ENCODE results near the gene RNF144A. TPM values are rescaled to one million over a fixed set of nuclear protein-coding genes. Genes with fewer than 3 reads are reported as not detected.

The RNF144A gene
- total RNA-seq, 1 donor from 2014 or later, result 23.5 TPM

- DNase-seq (ENCODE audit: low read depth), result no peak
- Histone ChIP-seq H3K4me3 (ENCODE audit: low read depth, low read length) (no peak overlapping the region), H3K36me3 (ENCODE audit: control insufficient read depth, insufficient read depth, low read length) (no peaks in the 10 kb centered on the region), H3K27me3 (ENCODE audit: control insufficient read depth, insufficient read depth, low read length) (no peaks in the 10 kb centered on the region)
- TF ChIP-seq CTCF (IDR thresholded peaks at IDR 0.05; ENCODE audit: insufficient read depth, low read length, poor library complexity, severe bottlenecking), result no peak
These were observed 110.2 kb downstream of the RNF144A start for GRCh38 chr2:7027411-7027810.

- no peaks in the 10 kb centered on the region for H3K27me3 ChIP-seq (ENCODE audit: control insufficient read depth, insufficient read depth, low read length)
- no peak overlapping the region for H3K4me3 ChIP-seq (ENCODE audit: low read depth, low read length)
- TF ChIP-seq CTCF (IDR thresholded peaks at IDR 0.05; ENCODE audit: insufficient read depth, low read length, poor library complexity, severe bottlenecking), result no peak
- no peaks in the 10 kb centered on the region for H3K36me3 ChIP-seq (ENCODE audit: control insufficient read depth, insufficient read depth, low read length)
- DNase-seq (ENCODE audit: low read depth), result no peak
These were observed 110.9 kb downstream of the RNF144A start for GRCh38 chr2:7027956-7028655.

GRCh38 chr2:7028846-7029245 lies 111.6 kb downstream of the RNF144A start:
- no peak for DNase-seq (ENCODE audit: low read depth)
- Histone ChIP-seq H3K36me3 (ENCODE audit: control insufficient read depth, insufficient read depth, low read length) (no peaks in the 10 kb centered on the region), H3K27me3 (ENCODE audit: control insufficient read depth, insufficient read depth, low read length) (no peaks in the 10 kb centered on the region), H3K4me3 (ENCODE audit: low read depth, low read length) (no peak overlapping the region)
- no peak for TF ChIP-seq CTCF (IDR thresholded peaks at IDR 0.05; ENCODE audit: insufficient read depth, low read length, poor library complexity, severe bottlenecking)

GRCh38 chr2:7029291-7030059 lies 112.3 kb downstream of the RNF144A start:
- no peak for DNase-seq (ENCODE audit: low read depth)
- no peak overlapping the region for H3K4me3 ChIP-seq (ENCODE audit: low read depth, low read length)
- no peaks in the 10 kb centered on the region for H3K36me3 ChIP-seq (ENCODE audit: control insufficient read depth, insufficient read depth, low read length)
- TF ChIP-seq CTCF (IDR thresholded peaks at IDR 0.05; ENCODE audit: insufficient read depth, low read length, poor library complexity, severe bottlenecking), result no peak
- H3K27me3 ChIP-seq (ENCODE audit: control insufficient read depth, insufficient read depth, low read length), result no peaks in the 10 kb centered on the region

GRCh38 chr2:7030810-7031209 lies 113.6 kb downstream of the RNF144A start:
- Histone ChIP-seq H3K4me3 (ENCODE audit: low read depth, low read length) (no peak overlapping the region), H3K27me3 (ENCODE audit: control insufficient read depth, insufficient read depth, low read length) (no peaks in the 10 kb centered on the region), H3K36me3 (ENCODE audit: control insufficient read depth, insufficient read depth, low read length) (no peaks in the 10 kb centered on the region)
- DNase-seq (ENCODE audit: low read depth), result no peak
- no peak for TF ChIP-seq CTCF (IDR thresholded peaks at IDR 0.05; ENCODE audit: insufficient read depth, low read length, poor library complexity, severe bottlenecking)
